GM10266 (cell line): Measurements from ENCODE around the gene HEBP1.

Experiments used
- DNase-seq: peaks from one replicate; pipeline ENCODE4 v3.0.0; 2012; ENCODE audit errors: extremely low spot score
- TF ChIP-seq, protein P1 (sequence below): IDR thresholded peaks from 2 replicates; pipeline ENCODE4 v1.5.1; 2012; ENCODE audit warnings: mild to moderate bottlenecking, low read depth; ENCODE audit not compliant: control insufficient read depth, insufficient read depth; ENCODE audit errors: missing control alignments

HEBP1 gene

DNA sequence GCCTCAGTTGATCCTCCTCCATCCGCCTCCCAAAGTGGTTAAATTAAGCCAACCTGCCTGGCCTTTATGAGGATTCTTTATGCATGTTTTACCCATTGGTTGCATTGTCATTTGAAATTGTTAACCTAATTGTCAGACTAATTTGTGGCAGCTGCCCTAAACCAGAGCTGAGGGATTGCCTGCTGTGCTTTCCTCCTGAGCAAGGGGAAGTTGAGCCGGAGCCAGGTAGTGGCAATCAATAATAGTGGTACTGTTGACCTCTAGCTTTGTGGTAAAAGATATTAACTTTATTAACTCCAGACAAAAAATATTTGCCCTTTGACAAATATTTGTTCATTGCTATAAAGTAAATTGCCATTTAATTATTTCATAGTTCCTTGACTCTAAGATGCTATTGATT, 5.6 kb upstream of the HEBP1 start:
- no peak for DNase-seq
- TF ChIP-seq, protein P1, sequence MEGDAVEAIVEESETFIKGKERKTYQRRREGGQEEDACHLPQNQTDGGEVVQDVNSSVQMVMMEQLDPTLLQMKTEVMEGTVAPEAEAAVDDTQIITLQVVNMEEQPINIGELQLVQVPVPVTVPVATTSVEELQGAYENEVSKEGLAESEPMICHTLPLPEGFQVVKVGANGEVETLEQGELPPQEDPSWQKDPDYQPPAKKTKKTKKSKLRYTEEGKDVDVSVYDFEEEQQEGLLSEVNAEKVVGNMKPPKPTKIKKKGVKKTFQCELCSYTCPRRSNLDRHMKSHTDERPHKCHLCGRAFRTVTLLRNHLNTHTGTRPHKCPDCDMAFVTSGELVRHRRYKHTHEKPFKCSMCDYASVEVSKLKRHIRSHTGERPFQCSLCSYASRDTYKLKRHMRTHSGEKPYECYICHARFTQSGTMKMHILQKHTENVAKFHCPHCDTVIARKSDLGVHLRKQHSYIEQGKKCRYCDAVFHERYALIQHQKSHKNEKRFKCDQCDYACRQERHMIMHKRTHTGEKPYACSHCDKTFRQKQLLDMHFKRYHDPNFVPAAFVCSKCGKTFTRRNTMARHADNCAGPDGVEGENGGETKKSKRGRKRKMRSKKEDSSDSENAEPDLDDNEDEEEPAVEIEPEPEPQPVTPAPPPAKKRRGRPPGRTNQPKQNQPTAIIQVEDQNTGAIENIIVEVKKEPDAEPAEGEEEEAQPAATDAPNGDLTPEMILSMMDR = no peak

DNA sequence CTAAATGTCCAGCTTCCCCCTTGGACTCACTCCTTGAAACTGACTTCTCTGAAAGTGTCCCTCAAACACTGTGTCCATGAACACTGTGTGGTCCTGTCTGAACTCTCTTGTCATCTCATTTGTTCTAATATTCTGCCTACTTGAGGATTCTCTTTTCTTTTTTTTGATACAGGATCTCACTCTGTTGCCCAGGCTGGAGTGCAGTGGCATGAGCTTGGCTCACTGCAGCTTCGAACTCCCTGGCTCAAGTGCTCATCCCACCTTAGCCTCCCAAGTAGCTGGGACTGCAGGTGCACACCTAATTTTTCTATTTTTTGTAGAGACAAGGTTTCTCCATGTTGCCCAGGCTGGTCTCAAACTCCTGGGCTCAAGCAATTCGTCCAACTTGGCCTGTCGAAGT, 4.9 kb upstream of the HEBP1 start:
- DNase-seq = no peak
- TF ChIP-seq, protein P1 = no peak

DNA sequence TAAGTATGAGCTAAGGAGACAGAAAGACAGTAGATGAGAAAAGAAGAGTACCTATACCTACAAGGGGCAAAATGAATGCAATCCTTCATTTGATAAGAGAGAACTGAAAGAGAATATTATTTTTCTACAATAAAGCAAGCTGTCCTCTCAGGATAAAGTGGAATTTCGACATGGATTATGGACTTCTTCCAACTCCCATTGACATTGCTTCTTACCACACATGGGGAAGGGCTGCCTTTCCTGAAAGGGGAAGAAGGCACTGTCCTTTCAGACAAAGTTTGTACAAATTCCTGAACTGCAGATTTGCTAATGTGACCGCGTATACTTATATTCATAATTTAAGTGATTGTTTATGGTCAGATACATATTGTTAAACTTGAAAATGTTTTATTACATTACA, 4.3 kb upstream of the HEBP1 start:
- DNase-seq = no peak

DNA sequence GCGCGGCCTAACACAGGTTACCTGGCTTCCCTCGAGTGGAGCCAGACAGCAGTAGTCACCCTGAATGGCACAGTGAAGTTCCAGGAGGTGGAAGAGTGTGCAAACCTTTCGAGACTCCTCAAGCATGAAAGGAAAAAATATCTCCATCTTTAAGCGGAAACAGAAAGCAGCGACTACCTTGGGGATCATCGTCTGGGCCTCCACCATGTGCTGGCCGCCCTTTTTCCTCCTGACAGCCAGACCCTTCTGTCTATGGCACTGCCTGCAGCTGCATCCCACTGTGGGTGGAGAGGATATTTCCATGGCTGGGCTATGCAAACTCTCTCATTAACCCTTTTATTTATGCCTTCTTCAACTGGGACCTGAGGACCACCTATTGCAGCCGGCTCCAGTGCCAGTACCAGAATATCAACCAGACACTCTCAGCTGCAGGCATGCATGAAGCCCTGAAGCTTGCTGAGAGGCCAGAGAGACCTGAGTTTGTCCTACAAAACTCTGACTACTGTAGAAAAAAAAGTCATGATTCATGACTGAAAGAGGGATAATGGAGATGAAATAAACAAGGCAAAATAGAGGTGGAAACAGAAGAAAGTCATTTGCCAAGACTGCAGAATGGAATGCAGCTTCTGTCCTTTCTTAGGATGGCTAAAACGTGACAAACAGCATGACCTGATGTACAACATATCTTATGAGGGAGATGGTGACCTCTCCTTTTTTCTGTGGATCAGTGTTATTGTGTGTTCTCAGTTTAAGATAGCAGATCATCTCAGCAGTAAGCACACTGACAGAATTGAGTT, 2.4 kb upstream of the HEBP1 start:
- TF ChIP-seq, protein P1 = no peak
- DNase-seq = no peak

More for the DNA sequence above, 4.3 kb upstream of the HEBP1 start:
- TF ChIP-seq, protein P1 = no peak

DNA sequence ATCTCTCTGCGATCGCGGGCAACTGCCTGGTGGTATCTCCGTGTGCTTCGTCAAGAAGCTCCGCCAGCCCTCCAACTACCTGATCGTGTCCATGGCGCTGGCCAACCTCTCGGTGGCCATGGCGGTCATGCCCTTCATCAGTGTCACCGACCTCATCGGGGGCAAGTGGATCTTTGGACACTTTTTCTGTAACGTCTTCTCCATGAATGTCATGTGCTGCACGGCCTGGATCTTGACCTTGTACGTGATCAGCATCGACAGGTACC, 1.6 kb upstream of the HEBP1 start:
- TF ChIP-seq, protein P1 = no peak
- no peak for DNase-seq

DNA sequence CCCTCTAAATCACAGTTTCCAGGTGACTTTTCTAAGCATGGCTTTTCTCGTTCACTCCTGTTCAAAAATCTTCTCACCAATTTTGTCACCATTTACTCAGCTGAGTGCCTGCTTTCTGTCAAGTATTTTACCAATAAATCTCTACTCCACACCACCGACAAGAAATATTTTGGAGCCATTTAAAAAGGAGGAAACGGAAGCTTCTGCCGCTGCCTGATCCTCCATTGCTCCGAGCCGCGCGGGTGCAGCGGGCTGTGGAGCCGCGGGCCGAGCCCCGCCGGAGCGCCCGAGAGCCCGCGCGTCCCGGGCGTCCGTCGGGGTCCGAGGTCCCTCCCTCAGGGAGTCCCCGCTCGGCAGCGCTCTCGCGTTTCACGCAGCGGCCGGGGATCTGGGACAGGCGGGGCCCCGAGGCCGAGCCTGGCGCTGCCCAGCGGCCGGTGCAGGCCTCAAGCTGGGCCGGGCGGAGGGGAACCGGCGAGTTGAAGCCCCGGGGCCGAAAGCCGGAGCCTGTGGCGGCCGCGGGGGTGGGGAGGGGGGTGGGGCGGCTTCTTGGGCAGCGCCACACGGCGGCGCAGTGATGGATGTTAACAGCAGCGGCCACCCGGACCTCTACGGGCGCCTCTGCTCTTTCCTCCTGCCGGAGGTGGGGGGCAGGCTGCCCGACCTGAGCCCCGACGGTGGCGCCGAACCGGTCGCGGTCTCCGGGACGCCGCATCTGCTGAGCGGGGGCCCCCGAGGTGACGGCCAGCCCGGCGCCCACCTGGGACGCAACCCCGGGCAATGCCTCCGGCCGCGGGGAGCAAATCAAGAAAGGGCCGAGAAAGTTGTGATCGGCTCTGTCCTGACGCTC, 1.1 kb upstream of the HEBP1 start:
- TF ChIP-seq, protein P1 = peak; percentile 34
- peak; percentile 80 for DNase-seq

DNA sequence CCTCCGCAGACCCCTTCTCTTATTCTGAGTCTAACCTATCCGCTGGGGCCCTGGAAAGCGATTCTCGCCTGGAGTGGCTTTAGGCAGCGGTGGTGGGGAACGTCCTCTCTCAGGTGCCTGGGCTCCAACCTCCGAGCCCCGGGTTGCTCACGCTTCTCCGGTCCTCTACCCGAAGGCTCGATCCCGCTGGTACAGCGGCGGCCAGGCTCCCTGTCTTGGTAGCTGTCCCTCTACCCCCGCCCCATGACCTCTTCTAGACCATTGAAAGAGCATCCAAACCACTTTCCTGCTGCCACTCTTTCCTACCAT, 505 bp upstream of the HEBP1 start:
- TF ChIP-seq, protein P1 = no peak
- peak; percentile 63 for DNase-seq
